Prostate gland (tissue), 2 donors: ENCODE results near the gene TFAP2B.

Source experiments
- CTCF ChIP-seq, 4 experiments: fragments of 200-600 bp in 2 of 4; fragments of 450-650 bp in 2 of 4; sonication (generic) in 2 of 4; IDR thresholded peaks; 1 replicate in 3 of 4; 2 replicates in 1 of 4; pipeline ENCODE4 v1.5.1; 2016 to 2019; ENCODE audit warnings: antibody characterized with exemption in 4 of 4, mild to moderate bottlenecking in 2 of 4, moderate library complexity in 2 of 4
- POLR2AphosphoS5 ChIP-seq: sonication (generic); formaldehyde crosslinking; IDR thresholded peaks from one replicate; pipeline ENCODE4 v1.6.1; 2017; ENCODE audit warnings: antibody characterized with exemption

- TF ChIP-seq CTCF (IDR thresholded peaks at IDR 0.05) (no peak), POLR2AphosphoS5 (no peak)
These were observed 1.5 kb downstream of the TFAP2B start for GRCh38 chr6:50819904-50820868.
